GM12801 (cell line): ENCODE measurements around the gene ATP6V0E2.

ENCODE experiments used
- CTCF ChIP-seq: IDR thresholded peaks from one replicate; pipeline ENCODE4 v1.5.1; 2011; ENCODE audit warnings: control low read depth; ENCODE audit not compliant: insufficient read length; ENCODE audit errors: extremely low read depth

ATP6V0E2 gene

DNA sequence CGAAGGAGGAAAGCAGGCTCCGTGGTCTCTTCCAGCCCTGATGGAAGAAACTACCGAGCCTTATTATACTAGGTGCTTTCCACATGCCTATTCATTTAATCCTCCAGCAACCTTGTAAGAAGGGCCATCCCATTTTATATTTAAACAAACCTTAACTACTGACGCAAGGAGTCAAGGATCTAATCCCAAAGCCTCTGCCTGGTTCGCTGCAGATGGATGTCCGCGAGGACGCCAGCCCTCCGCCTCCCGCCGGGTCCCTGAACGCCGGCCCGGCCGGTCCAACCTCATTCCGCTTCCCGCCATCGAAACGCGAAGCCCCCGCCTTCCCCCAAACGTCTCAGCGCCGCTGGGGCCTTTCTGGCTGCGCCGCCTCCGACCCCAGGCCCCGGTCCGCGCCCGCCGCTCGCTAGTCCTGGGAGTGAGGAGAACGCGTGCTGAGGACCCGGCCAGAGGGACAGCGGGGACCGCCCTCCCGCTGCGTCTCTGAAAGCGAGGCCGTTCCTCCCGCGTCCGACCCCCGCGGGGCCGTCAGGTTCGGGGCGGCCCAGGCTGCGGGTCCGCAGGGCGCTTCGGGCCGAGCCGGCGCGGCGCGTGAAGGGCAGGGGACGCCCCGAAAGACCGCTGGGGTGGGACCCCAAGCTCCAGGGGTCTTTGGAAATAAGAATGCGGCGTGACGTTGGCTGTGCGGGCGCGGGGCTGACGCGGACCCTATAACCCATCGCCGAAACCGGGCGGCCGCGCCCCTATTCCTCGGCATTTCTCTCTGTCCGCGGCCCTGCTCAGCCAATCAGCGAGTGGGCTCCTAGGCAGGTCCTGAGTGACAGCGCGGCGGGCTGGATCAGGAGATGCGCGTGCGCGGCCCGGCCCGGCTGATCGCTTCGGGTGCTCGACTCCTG lies at the start of gene ATP6V0E2:
ATP6V0E2 (plus strand) TSS at position 896 of the 896 bp plus-strand sequence. CDS start 97 bp downstream, outside the sequence.
- TF ChIP-seq CTCF = no peak

DNA sequence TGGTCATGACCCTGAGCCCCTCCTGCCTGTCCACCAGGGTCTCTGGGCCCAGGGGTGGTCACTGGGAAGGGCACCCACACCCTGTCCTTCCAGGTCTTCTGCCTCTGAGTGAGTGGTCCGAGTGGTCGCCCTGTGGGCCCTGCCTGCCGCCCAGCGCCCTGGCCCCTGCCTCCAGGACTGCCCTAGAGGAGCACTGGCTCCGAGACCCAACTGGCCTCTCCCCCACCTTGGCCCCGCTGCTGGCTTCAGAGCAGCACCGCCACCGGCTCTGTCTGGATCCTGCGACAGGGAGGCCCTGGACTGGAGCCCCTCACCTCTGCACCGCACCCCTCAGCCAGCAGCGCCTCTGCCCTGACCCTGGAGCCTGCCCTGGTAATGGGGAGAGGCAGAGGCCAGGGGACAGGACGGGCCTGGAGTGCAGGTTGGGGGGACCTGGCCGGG lies 49.4 kb upstream of the ATP6V0E2 start:
- TF ChIP-seq CTCF = no peak

DNA sequence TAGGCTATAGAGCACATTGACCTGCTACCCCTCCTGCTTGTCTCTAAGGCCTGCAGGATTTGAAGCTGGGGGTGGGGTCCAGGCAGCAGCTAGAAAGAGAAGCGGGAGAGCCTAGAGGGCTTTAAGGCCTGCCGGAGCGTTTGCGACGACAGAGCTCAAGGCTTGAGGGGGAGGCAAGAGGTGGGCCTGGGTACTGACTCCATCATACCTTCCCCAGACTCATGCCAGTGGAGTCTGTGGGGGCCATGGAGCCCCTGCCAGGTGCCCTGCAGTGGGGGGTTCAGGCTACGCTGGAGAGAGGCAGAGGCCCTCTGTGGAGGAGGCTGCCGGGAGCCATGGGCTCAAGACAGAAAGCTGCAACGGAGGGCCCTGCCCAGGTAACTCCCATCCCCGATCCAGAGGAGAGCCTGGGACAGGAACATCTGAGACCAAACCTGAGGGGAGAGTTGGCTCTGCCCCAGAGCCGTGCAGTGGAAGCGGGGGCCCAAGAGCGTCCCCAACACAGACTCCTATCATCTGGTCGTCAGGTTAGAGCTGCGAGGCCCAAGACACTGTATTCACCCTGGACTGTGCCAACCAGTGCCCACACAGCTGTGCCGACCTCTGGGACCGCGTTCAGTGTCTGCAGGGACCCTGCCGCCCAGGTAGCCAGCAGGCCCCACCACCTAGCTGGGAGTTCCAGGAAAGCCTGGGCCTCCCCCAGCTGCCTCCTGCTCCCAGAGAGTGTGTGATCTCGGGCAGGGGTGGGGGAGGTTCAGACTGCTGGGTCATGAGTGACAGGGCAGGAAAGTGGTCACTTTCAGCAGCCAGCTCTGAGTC lies 48.8 kb upstream of the ATP6V0E2 start:
- TF ChIP-seq CTCF = no peak

GRCh38 chr7:149825567-149826343 lies 48.0 kb upstream of the ATP6V0E2 start:
- TF ChIP-seq CTCF = no peak

DNA sequence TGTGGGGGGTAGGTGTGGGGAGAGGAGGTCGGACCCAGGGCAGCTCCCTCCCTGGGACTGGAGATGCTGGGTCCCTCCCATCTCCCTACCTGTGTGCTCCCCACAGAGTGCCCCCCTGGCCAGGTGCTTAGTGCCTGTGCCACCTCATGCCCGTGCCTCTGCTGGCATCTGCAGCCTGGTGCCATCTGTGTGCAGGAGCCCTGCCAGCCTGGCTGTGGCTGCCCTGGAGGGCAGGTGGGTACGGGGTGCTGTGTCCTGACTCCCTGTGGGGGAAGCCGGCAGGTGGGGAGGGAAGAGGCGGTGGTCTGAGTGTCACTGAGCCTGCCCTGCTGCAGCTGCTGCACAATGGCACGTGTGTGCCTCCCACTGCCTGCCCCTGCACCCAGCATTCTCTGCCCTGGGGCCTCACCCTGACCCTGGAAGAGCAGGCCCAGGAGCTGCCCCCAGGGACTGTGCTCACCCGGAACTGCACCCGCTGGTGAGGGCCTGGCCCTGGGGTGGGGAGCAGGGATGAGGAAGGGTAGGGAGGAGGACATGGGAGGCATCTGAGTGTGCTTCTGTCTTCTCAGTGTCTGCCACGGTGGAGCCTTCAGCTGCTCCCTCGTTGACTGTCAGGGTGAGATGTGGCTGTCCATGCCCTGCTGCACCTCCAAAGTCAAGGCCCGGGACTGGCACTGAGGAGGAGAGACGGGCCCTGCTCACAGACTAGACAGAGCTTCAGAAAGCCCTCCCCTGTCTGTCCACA lies 47.3 kb upstream of the ATP6V0E2 start:
- no peak for TF ChIP-seq CTCF

DNA sequence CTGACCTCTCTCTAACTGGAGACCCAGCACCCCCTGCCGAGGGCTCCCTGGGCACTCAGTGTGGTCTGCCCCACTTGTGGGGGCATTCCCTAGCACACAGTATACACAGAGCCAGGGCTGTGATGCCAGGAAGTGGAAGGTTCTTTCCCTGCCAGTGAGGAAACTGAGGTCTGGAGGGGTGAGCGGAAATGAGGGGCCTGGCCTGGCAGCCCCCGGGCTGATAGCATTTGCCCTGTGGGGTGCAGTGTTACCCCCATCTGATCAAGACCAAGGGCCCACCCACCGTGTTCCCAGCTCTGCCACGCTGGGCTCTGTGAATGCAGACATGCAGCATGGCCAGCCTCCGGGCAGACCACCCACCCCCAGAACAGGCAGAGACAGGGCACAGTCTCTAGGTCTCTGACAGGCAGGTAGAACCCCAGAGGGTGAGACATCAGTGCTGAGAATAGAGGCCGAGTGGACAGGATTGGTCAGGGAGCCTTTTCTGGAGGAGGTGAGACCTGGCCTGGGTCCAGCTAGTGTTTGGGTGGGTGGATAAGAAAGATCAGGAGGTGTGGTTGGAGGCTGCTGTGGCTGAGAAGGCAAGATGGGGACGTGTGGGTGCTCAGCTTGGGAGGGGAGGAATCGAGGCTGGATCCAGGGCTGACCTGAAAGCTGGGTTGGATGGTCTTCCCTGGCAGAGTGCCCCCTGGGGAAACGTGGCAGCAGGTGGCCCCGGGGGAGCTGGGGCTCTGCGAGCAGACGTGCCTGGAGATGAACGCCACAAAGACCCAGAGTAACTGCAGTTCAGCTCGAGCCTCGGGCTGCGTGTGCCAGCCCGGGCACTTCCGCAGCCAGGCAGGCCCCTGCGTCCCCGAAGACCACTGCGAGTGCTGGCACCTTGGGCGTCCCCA lies 46.4 kb upstream of the ATP6V0E2 start:
- no peak for TF ChIP-seq CTCF
